Suprapubic skin (tissue), 4 donors: Measurements from ENCODE around the gene DDX51. TPM values are rescaled to one million over a fixed set of nuclear protein-coding genes. Genes with fewer than 3 reads are reported as not detected.

ENCODE experiments used
- DNase-seq, 2 donors: peaks; one replicate each; pipeline ENCODE4 v3.0.0-alpha.2; 2019; ENCODE audit warnings: low spot score in 2 of 2
- H3K27ac ChIP-seq: fragments of 200-600 bp; sonication (generic); one replicate; pipeline ENCODE4 v1.5.1; 2019
- H3K27me3 ChIP-seq: fragments of 200-600 bp; sonication (generic); one replicate; pipeline ENCODE4 v1.5.1; 2019
- H3K36me3 ChIP-seq: fragments of 200-600 bp; sonication (generic); one replicate; pipeline ENCODE4 v1.5.1; 2019
- H3K4me1 ChIP-seq: fragments of 200-600 bp; sonication (generic); one replicate; pipeline ENCODE4 v1.5.1; 2019
- H3K4me3 ChIP-seq: fragments of 200-600 bp; sonication (generic); one replicate; pipeline ENCODE4 v1.5.1; 2019; ENCODE audit warnings: mild to moderate bottlenecking
- H3K9me3 ChIP-seq: fragments of 200-600 bp; sonication (generic); one replicate; pipeline ENCODE4 v1.5.1; 2019
- EP300 ChIP-seq: sonication (generic); formaldehyde crosslinking; IDR thresholded peaks from one replicate; pipeline ENCODE4 v1.6.1; 2017; ENCODE audit warnings: antibody characterized with exemption
- POLR2A ChIP-seq, 2 donors: fragments of 450-650 bp; IDR thresholded peaks; one replicate each; pipeline ENCODE4 v1.6.1; 2017; ENCODE audit warnings: antibody characterized with exemption in 2 of 2, mild to moderate bottlenecking in 2 of 2, moderate library complexity in 2 of 2
- POLR2AphosphoS5 ChIP-seq, 3 donors: sonication (generic); formaldehyde crosslinking; IDR thresholded peaks; one replicate each; pipeline ENCODE4 v1.6.1; 2017; ENCODE audit warnings: antibody characterized with exemption in 3 of 3
- WGBS: methylation state at CpG from one replicate; pipeline ENCODE4 v1.1.5; 2018; 5-methylcytosine and 5-hydroxymethylcytosine counted together
- total RNA-seq, 4 donors: library from RNA; depleted of rRNA; stranded (reverse); fragments of >200 nt; gene quantifications; one replicate each; pipeline ENCODE4 v1.1.0, GENCODE V29; 2016
- TF ChIP-seq, protein P1 (sequence below), 2 donors: fragments of 200-600 bp in 1 of 2; fragments of 450-650 bp in 1 of 2; sonication (generic) in 1 of 2; IDR thresholded peaks; one replicate each; pipeline ENCODE4 v1.5.1; 2016 to 2019; ENCODE audit warnings: antibody characterized with exemption in 2 of 2, mild to moderate bottlenecking in 1 of 2, moderate library complexity in 1 of 2

The DDX51 gene
- total RNA-seq, 4 donors from 2014 or later: 21.1 to 39.6 (median 23.7) TPM

DNA sequence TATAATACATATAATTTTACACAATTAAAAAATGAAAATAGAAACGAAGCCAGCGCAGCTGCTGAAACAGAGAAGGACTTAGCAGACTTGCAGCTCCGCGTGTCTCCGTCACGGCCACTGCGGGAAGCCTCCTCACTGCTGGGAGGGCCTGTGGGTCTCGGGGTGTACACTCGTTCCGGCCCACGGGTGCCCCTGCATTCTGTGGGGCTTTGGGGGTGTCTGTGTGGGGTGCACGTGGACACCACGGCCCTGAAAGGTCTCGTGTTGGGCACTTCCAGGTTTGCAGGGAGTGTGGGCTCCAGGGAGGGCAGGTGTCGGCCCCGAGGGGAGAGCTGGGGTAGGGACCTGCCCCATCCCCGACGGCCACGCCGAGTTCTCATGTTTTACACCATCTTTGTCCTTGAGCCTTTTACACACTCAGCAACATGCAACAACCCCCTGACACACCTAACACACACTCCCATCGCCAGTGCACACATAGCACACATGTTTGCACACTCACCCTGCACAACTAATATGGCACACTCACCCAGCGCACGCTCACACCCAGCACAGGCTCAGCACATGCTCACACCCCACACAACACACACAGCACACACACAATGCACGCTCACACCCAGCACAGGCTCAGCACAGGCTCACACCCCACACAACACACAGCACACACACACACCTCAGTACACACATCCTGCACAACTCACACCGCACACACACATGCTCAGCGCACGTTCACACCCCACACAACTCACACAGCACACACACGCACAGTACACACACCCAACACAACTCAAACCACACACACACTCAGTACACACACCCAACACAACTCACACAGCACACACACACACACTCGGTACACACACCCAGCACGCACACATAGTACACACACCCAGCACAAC, 36.8 kb upstream of the DDX51 start:
- Histone ChIP-seq H3K27me3 (peaks cover 58% of the 10 kb centered on the region), H3K4me3 (no peak overlapping the region), H3K4me1 (peaks cover 3% of the 10 kb centered on the region), H3K36me3 (no peaks in the 10 kb centered on the region), H3K9me3 (no peaks in the 10 kb centered on the region), H3K27ac (no peak overlapping the region)
- no peak for TF ChIP-seq EP300
- DNase-seq: no peak
- WGBS: 76% methylated on average over 30 of the region's 30 CpGs

DNA sequence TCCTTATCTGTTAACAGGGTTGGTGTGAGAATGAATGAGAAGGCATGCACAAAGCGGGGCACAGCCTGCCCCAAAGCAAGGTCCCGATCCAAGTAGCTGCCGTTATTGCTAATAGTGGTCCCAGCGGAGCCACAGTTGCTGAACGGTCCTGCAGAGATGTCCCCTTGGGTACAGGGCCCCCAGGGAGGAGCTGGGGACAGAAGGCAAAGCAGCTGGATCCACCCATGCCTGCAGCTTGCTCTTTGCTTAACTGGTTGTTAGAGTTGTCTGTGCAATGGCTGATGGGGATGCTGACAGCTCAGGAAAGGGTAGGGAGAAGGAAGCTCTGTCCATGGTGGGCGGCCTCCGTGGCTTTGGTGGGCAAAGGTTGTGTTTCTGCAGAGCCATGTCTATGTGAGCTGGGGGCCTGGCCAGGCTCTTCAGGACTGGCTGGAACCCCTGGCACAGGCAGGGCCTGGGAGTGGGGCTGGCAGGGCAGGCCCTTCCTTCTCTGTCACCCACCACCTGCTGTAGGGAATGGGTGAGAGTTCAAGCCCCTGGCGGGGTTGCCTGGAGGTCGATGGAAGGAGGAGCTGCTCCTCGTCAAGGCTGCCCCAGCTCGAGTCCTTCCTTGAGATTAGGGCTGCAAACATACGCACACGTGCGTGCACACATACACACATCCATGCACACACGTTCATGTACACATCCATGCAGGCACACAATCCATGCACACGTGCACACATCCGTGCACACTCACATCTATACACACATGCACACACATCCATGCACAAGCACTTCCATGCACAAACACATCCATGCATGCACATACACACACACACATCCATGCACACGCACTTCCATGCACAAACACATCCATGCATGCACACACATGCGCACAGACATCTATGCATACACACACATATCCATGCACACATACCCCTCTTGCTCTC, 35.6 kb upstream of the DDX51 start:
- no peak for TF ChIP-seq EP300
- TF ChIP-seq, protein P1, sequence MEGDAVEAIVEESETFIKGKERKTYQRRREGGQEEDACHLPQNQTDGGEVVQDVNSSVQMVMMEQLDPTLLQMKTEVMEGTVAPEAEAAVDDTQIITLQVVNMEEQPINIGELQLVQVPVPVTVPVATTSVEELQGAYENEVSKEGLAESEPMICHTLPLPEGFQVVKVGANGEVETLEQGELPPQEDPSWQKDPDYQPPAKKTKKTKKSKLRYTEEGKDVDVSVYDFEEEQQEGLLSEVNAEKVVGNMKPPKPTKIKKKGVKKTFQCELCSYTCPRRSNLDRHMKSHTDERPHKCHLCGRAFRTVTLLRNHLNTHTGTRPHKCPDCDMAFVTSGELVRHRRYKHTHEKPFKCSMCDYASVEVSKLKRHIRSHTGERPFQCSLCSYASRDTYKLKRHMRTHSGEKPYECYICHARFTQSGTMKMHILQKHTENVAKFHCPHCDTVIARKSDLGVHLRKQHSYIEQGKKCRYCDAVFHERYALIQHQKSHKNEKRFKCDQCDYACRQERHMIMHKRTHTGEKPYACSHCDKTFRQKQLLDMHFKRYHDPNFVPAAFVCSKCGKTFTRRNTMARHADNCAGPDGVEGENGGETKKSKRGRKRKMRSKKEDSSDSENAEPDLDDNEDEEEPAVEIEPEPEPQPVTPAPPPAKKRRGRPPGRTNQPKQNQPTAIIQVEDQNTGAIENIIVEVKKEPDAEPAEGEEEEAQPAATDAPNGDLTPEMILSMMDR (IDR thresholded peaks at IDR 0.05): no peak
- no peak for TF ChIP-seq POLR2AphosphoS5 (IDR thresholded peaks at IDR 0.05)
- no peak for TF ChIP-seq POLR2A (IDR thresholded peaks at IDR 0.05)

DNA sequence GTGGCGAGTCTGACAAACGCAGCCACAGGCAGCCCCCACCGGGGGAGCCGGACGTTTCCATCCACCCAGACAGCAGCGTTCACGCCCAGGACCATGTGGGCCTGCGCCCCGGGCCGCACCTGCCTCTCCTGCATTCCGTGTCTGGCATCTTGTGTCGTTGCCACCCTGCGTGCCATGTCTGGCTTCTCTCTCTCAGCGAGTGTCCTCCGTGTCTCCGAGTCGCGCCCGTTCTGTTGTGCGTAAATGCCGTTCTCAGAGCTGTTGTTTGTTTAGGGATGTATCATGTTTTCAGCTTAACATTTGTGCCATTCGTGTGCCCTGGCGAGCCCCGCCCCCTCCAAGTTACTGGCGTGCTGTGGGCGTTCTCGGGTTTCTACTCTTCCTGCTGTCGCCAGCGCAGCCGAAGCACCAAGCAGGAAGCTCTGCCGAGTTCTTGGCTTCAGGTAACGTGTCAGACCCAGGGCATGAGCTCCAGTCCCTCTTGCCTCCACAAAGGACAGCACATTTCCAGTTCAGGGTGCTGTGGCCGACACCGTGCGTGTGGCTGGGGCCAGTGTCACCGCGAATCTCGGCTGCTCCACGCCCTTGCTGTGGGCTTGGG, 34.8 kb upstream of the DDX51 start:
- no peaks in the 10 kb centered on the region for H3K36me3 ChIP-seq
- WGBS: 50% methylated on average over 25 of the region's 39 CpGs
- peaks cover 3% of the 10 kb centered on the region for H3K4me1 ChIP-seq
- H3K27ac ChIP-seq: no peak overlapping the region
- H3K9me3 ChIP-seq: no peaks in the 10 kb centered on the region
- H3K27me3 ChIP-seq: peaks cover 78% of the 10 kb centered on the region
- no peak for DNase-seq
- TF ChIP-seq, protein P1 (IDR thresholded peaks at IDR 0.05): no peak
- H3K4me3 ChIP-seq: no peak overlapping the region

More for the DNA sequence above, 35.6 kb upstream of the DDX51 start:
- Histone ChIP-seq H3K9me3 (no peaks in the 10 kb centered on the region), H3K4me1 (peaks cover 3% of the 10 kb centered on the region), H3K4me3 (no peak overlapping the region), H3K36me3 (no peaks in the 10 kb centered on the region), H3K27ac (no peak overlapping the region), H3K27me3 (peaks cover 70% of the 10 kb centered on the region)
- WGBS: 79% methylated on average over 19 of the region's 19 CpGs
- DNase-seq: no peak

DNA sequence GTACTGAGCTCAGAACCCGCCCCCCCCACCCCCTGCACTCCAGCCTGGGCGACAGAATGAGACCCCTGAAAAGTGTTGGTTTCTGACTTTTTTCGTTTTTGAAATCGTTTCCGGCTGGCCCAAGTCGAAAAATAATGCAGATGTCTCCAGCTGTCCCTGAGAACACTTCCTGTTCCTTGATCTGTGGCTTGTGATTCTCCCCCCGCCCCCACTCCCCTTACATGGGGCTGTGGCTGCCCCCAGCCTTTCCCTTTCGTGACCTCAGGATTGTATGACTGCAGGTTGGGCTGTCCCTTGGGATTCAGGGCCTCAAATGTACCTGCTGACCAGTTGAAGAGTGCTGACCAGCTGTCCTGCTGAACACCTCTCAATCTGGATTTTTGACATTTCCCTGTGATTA, 34.2 kb upstream of the DDX51 start:
- H3K27me3 ChIP-seq: peaks cover 84% of the 10 kb centered on the region
- TF ChIP-seq EP300 (no peak), POLR2A (IDR thresholded peaks at IDR 0.05) (no peak)
- TF ChIP-seq, protein P1 (IDR thresholded peaks at IDR 0.05): no peak

DNA sequence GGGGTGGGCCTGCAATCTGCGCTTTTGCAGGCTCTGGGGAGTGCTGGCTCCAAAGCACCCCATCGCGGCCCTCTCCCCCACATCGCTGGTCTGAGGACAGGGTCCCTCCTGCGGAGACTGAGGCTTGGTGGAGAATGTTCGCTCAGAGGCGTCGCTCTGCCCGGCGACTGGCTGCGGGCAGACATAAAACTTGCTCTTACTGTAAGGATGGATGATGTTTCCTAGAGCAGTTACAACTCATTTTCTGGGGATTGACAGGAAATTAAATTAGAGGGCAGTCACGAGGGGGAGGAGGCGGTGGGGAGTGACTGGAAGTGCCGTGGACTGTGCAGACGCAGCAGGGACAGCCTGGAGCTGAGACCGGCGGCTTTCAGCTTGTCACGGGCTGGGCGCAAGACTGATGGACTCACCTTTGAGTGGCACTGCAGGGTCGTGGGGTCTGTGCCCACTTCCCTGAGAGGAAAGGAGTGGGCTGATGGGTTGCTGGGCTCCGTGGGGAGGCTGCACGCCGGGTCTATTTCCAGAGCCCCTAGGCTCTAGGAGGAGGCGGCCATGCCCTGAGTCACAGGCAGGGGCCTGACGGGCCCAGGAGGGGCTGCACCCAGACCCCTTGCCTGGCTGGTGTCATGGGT, 32.9 kb upstream of the DDX51 start:
- DNase-seq: no peak
- Histone ChIP-seq H3K4me1 (peaks cover 3% of the 10 kb centered on the region), H3K4me3 (no peak overlapping the region), H3K36me3 (no peaks in the 10 kb centered on the region), H3K27me3 (peaks cover 88% of the 10 kb centered on the region), H3K27ac (no peak overlapping the region), H3K9me3 (no peaks in the 10 kb centered on the region)
- WGBS: 69% methylated on average over 22 of the region's 25 CpGs
- TF ChIP-seq, protein P1 (IDR thresholded peaks at IDR 0.05): no peak
- TF ChIP-seq EP300 (no peak), POLR2AphosphoS5 (IDR thresholded peaks at IDR 0.05) (no peak)

More for the DNA sequence above, 34.2 kb upstream of the DDX51 start:
- Histone ChIP-seq H3K27ac (no peak overlapping the region), H3K4me1 (peaks cover 3% of the 10 kb centered on the region), H3K4me3 (no peak overlapping the region), H3K9me3 (no peaks in the 10 kb centered on the region), H3K36me3 (no peaks in the 10 kb centered on the region)
- DNase-seq: no peak
- 31% methylated on average over 8 of the region's 8 CpGs for WGBS
